AG04450 (cell line): ENCODE results near the gene GSTA5. TPM values are rescaled to one million over a fixed set of nuclear protein-coding genes. Genes with fewer than 3 reads are reported as not detected.
"Not testable (repeated sequence)": the region's sequence is repeated elsewhere in the genome, so short reads cannot be mapped to it uniquely, and the experiment has no call there.

ENCODE experiments used
- CTCF ChIA-PET: fragments of 300-600, 350-600 bp; formaldehyde crosslinking; extraction: SDS; loops from one replicate; lab custom pipeline; 2022; ENCODE audit warnings: antibody characterized with exemption, inconsistent platforms; lab: Charles Lee
- POLR2A ChIA-PET: fragments of 350-600 bp; formaldehyde crosslinking; extraction: SDS; loops from one replicate; lab custom pipeline; 2021; ENCODE audit warnings: antibody characterized with exemption, inconsistent platforms; lab: Yijun Ruan, JAX
- DNase-seq: peaks from one replicate; pipeline ENCODE4 v3.0.0-alpha.2; 2011; ENCODE audit warnings: low read depth, low spot score
- H3K27ac ChIP-seq: one replicate; pipeline ENCODE4 v1.5.1; 2012; ENCODE audit warnings: low read depth, low read length, control low read depth
- H3K27me3 ChIP-seq: one replicate; pipeline ENCODE4 v1.6.0; 2012; ENCODE audit warnings: low read length; ENCODE audit not compliant: control insufficient read depth, insufficient read depth
- H3K4me3 ChIP-seq: 2 replicates; pipeline ENCODE4 v1.5.1; 2011; ENCODE audit warnings: mild to moderate bottlenecking, low read depth, low read length, control low read depth
- H3K9me3 ChIP-seq: 2 replicates; pipeline ENCODE4 v1.5.1; 2012; ENCODE audit warnings: low read length; ENCODE audit not compliant: control insufficient read depth, insufficient read depth
- CTCF ChIP-seq: IDR thresholded peaks from 2 replicates; pipeline ENCODE4 v1.5.1; 2011; ENCODE audit warnings: low read depth, low read length, control low read depth, inconsistent platforms
- polyA plus RNA-seq: library from polyadenylated mRNA; depleted of rRNA; stranded (reverse); fragments of >200 nt; gene quantifications from 2 replicates; pipeline ENCODE4 v1.2.3, GENCODE V29; 2011

The GSTA5 gene
- polyA plus RNA-seq, 1 experiment, result not detected

GRCh38 chr6:52821842-52822241 lies 18.8 kb downstream of the GSTA5 start:
- no peak for TF ChIP-seq CTCF
- Histone ChIP-seq H3K27ac (no peak overlapping the region), H3K27me3 (peaks cover 3% of the 10 kb centered on the region), H3K4me3 (no peak overlapping the region), H3K9me3 (peaks cover 11% of the 10 kb centered on the region)
- no peak for DNase-seq
- POLR2A ChIA-PET, result no interaction called here
- CTCF ChIA-PET, result interaction anchor here (0.6 kb wide), 1 partner anchor 414 kb away, joined by 8 read pairs; no protein-coding TSS in a partner anchor

DNA sequence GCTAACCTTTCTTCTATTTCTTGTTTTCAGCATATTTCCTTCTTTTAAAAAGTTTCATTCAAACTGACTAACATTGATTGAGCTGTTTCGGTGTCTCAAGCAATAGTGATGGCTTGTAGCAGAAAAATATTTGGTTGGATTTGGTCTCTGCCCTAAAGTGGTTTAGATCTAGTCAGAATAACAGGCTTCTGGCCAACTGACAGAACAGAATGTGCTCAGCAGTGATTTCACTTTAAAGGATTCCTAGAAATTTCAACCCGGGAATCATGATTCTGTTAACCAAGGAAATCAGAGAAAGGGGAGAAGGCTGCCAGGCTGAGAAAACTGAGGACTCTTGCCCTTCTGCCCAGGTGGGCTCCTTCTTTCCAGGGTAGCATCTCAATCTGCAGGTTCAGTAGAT lies 20.4 kb downstream of the GSTA5 start:
- H3K27ac ChIP-seq, result no peak overlapping the region
- no peak for DNase-seq
- H3K4me3 ChIP-seq, result no peak overlapping the region
- peaks cover 6% of the 10 kb centered on the region for H3K9me3 ChIP-seq
- ChIA-PET CTCF (interaction anchor here (1.4 kb wide), 1 partner anchor 177 kb away, joined by 4 read pairs; no protein-coding TSS in a partner anchor), POLR2A (no interaction called here)
- no peak for TF ChIP-seq CTCF
- H3K27me3 ChIP-seq, result peaks cover 3% of the 10 kb centered on the region

DNA sequence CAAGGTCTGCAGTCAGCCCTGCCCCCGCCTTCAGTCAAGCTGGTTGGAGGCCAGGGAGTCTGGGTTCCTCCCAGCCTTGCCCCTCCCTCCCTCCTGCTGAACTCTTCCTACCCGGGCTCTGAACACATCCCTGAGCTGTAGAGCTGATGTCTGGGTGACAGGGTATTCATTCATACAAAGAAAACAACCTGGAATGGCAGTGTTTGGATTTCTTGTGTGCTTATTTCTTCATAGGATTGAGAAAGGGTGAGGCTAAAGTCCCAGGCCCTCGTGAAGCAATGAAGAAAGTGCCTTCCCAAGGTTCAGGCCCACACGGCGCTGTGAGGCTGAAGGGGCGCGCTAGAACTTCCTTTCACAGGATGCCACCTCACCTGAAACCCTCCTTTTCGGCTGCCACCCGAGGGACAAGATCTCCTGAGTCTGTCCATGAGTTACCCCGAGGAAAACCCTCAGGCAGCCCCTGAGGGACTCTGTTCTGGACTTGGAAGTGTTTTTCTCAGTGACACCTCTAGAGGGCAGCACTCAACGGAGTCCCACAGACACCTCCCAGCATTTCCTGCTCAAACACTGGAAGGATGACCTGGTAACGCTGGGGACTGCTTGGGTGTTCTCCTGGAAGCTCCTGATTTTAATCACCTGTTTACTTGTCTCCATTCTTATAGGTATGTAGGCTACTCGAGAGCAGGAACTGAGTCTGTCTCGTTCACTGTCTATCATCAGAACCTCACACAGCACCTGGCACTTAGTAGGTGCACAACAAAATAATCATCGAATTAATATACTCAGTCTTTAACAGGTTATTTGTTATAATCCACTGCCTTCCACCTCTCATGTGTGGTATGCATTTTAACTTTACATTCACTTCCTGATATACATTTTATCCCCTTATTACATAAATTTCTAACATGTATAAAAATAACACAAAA lies 25.2 kb downstream of the GSTA5 start:
- CTCF ChIA-PET, result interaction anchor here (0.6 to 1.1 kb wide), 5 partner anchors 9 to 252 kb away, joined by 3 to 4 read pairs (median 3); no protein-coding TSS in a partner anchor
- Histone ChIP-seq H3K4me3 (no peak overlapping the region), H3K9me3 (no peaks in the 10 kb centered on the region), H3K27ac (no peak overlapping the region), H3K27me3 (peaks cover 2% of the 10 kb centered on the region)
- POLR2A ChIA-PET, result no interaction called here
- DNase-seq, result no peak
- TF ChIP-seq CTCF, result peak; percentile 75

DNA sequence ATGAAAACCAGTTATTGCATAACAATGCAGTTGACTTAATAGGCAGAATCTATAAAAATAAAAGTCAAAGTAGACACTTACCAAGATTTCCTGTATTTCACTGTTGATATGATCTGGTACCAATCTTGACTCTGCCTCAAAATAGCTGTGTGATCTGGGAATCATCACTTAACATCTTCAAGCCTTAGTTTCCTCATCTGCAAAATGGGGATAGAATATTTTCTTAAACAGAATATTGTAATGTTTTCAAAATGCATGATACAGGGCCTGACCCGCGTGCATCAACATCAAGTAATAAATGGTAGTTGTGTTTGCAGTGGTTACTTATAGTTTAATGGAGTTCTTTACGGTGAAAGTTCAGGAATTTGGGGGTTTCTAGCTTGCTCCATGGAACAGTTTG lies 26.1 kb downstream of the GSTA5 start:
- DNase-seq, H3K27me3 ChIP-seq, H3K4me3 ChIP-seq, H3K27ac ChIP-seq, H3K9me3 ChIP-seq, POLR2A ChIA-PET: not testable (repeated sequence)
- CTCF ChIA-PET, result interaction anchor here (0.6 kb wide), 1 partner anchor 205 kb away, joined by 3 read pairs; no protein-coding TSS in a partner anchor

- DNase-seq, POLR2A ChIA-PET, CTCF ChIA-PET: not testable (repeated sequence)
These were observed 30.8 kb downstream of the GSTA5 start for GRCh38 chr6:52809777-52810176.

DNA sequence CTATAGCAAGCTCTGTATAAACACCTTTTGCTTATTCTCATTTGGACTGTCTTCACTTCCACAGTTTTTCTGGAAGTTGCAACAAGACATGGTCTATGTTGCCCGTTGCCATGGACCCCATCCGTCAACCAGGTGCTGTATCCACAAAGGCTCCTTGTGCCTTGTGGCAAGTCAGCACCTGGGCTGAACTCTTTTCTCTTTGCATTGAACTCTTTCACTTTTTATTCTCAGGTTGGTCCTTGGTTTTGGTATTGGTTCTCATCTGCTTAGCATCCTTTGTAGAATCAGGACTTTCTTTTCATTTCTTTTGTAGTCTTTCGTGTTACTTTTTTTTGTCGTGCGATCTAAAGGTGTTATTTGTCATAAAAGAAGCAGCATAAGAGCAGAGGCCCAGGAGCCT lies 32.0 kb downstream of the GSTA5 start:
- CTCF ChIA-PET, result no interaction called here
- H3K27me3 ChIP-seq, result peaks cover 5% of the 10 kb centered on the region
- TF ChIP-seq CTCF, result no peak
- POLR2A ChIA-PET, result no interaction called here
- H3K27ac ChIP-seq, result no peak overlapping the region
- H3K9me3 ChIP-seq, result no peaks in the 10 kb centered on the region
- H3K4me3 ChIP-seq, result no peak overlapping the region
- no peak for DNase-seq

More at GRCh38 chr6:52809777-52810176, 30.8 kb downstream of the GSTA5 start:
- not testable (repeated sequence) for H3K27ac ChIP-seq, H3K27me3 ChIP-seq, H3K4me3 ChIP-seq, H3K9me3 ChIP-seq

DNA sequence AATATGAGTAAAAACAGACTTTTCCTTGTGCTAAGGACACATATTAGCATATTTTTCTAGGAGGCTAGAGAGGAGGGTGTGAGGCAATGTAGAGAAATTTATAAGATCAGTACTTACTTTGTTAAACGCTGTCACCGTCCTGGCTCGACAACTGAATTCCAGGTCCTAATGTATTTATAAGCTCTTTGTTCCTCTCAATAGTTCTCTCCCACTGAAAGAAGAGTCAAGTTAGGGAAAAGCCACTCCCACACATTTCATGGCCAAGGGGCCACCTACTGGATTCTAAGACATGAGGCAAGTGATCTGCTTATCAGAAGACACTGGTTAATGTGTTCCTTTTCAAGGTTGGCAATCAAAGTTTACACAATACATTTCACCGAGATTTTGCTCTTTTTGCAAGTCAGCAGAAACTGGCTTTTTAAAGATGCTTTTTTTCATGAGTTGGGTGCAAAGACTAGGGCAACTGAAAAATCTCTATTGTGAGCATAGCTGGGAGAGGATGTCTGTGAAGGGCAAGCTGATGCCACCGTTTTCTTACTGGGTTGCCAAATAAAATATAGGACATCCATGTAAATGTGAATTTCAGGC lies 36.9 kb downstream of the GSTA5 start, which contains the start of gene GSTA1:
TSS of gene GSTA1 (minus strand) at position 149 of the 588 bp plus-strand sequence. CDS start 4,549 bp downstream, outside the sequence.
- H3K4me3 ChIP-seq, H3K27ac ChIP-seq, DNase-seq, H3K27me3 ChIP-seq, POLR2A ChIA-PET, H3K9me3 ChIP-seq, CTCF ChIA-PET: not testable (repeated sequence)
